Prostate gland (tissue), 2 donors: ENCODE data around the gene METAP1. TPM values are rescaled to one million over a fixed set of nuclear protein-coding genes. Genes with fewer than 3 reads are reported as not detected.
A peak's percentile ranks its signal among the peaks of the same experiment; 100 is the strongest.

ENCODE experiments used
- DNase-seq: peaks from one replicate; pipeline ENCODE4 v3.0.0-alpha.2; 2019; ENCODE audit warnings: low spot score
- H3K27ac ChIP-seq, 2 donors: fragments of 200-600 bp; sonication (generic); 2 replicates each; pipeline ENCODE4 v1.5.1; 2017 to 2019
- H3K27me3 ChIP-seq: fragments of 200-600 bp; sonication (generic); replicated peaks from 2 replicates; pipeline ENCODE4 v1.5.1; 2019; ENCODE audit not compliant: insufficient read depth
- H3K36me3 ChIP-seq, 2 donors: fragments of 200-600 bp; sonication (generic); 1 replicate in 1 of 2; 2 replicates in 1 of 2; pipeline versions ENCODE4 v1.5.1 to v1.8.1; 2017 to 2019
- H3K4me1 ChIP-seq: fragments of 200-600 bp; sonication (generic); replicated peaks from 2 replicates; pipeline ENCODE4 v1.5.1; 2019
- H3K4me3 ChIP-seq, 2 donors: fragments of 200-600 bp; sonication (generic); 2 replicates each; pipeline ENCODE4 v1.5.1; 2017 to 2019
- H3K9me3 ChIP-seq: fragments of 200-600 bp; sonication (generic); 2 replicates; pipeline ENCODE4 v1.5.1; 2017
- POLR2A ChIP-seq: fragments of 450-650 bp; IDR thresholded peaks from one replicate; pipeline ENCODE4 v1.6.1; 2016; ENCODE audit warnings: antibody characterized with exemption, mild to moderate bottlenecking
- POLR2AphosphoS5 ChIP-seq: sonication (generic); formaldehyde crosslinking; IDR thresholded peaks from one replicate; pipeline ENCODE4 v1.6.1; 2017; ENCODE audit warnings: antibody characterized with exemption
- WGBS: methylation state at CpG from one replicate; pipeline ENCODE4 v1.1.5; 2018; 5-methylcytosine and 5-hydroxymethylcytosine counted together
- intact Hi-C: fragments of 100-400 bp; cut with DNase I; formaldehyde crosslinking; loops from one replicate; pipeline ENCODE4 v1.14.2; 2022
- total RNA-seq, 2 donors: library from RNA; depleted of rRNA; stranded (reverse); fragments of >200 nt; gene quantifications; one replicate each; pipeline ENCODE4 v1.1.0, GENCODE V29; 2016
- TF ChIP-seq, protein P1 (sequence below), 4 experiments: fragments of 200-600 bp in 2 of 4; fragments of 450-650 bp in 2 of 4; sonication (generic) in 2 of 4; IDR thresholded peaks; 1 replicate in 3 of 4; 2 replicates in 1 of 4; pipeline ENCODE4 v1.5.1; 2016 to 2019; ENCODE audit warnings: antibody characterized with exemption in 4 of 4, mild to moderate bottlenecking in 2 of 4, moderate library complexity in 2 of 4

METAP1 gene
- total RNA-seq = 10 to 100 TPM; 55.3 to 70.1 TPM

DNA sequence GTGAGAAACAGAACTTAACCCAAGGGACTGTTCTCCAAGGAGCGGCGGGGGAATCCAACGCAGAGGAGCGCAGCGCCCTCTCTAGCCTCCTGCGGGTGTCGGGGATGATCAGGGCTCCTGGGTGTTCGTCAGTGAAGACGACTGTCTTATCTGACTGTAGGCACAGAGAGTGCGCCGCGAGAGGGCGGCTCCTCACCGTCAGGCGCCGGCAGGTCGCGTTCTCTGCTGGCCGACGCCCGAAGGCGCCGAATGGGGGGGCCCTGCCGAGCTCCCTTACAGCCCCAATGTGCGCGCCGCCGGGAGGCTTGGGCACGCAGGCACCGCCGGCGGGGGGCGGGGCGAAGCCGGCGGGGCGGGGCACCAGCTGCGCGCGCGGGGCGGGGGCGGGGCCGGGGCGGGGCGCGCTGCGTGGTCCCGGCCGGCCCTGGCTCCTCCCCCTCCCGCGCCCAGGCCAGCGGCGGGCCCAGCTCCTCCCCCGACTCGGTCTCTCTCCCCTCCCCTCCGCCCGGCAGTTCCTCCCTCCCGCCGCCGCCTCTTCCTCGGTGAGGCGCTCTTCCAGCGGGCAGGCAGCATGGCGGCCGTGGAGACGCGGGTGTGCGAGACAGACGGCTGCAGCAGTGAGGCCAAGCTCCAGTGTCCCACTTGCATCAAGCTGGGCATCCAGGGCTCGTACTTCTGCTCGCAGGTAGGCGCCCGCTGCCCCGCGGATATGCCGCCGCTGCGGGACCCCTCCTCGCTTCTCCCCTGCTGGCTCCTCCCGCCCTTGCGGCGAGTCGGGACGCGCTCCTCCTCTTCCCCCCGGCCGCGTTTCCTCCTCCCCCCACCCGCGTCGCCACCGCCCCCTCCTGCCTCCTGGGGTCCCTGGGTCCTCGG lies at the start of gene METAP1:
Gene METAP1 (plus strand): TSS at position 539 of the 873 bp plus-strand sequence. CDS start 33 bp downstream, at position 572.
- H3K27me3 ChIP-seq = no peaks in the 10 kb centered on the region
- peak within 1 kb of the TSS; percentile 90 to 94 for H3K4me3 ChIP-seq
- intact Hi-C loops = loop anchor here (2.0 to 10.0 kb wide), 4 partner anchors 61 to 469 kb away; partner anchors contain the start of gene EIF4E
- H3K4me1 ChIP-seq = no peaks in the 10 kb centered on the region
- H3K36me3 ChIP-seq = no peaks in the 10 kb centered on the region
- DNase-seq = peak; percentile 98
- peak within 1 kb of the TSS; percentile 91 to 93 for H3K27ac ChIP-seq
- TF ChIP-seq POLR2AphosphoS5 (peak; percentile 73), POLR2A (peak; percentile 82)
- TF ChIP-seq, protein P1, sequence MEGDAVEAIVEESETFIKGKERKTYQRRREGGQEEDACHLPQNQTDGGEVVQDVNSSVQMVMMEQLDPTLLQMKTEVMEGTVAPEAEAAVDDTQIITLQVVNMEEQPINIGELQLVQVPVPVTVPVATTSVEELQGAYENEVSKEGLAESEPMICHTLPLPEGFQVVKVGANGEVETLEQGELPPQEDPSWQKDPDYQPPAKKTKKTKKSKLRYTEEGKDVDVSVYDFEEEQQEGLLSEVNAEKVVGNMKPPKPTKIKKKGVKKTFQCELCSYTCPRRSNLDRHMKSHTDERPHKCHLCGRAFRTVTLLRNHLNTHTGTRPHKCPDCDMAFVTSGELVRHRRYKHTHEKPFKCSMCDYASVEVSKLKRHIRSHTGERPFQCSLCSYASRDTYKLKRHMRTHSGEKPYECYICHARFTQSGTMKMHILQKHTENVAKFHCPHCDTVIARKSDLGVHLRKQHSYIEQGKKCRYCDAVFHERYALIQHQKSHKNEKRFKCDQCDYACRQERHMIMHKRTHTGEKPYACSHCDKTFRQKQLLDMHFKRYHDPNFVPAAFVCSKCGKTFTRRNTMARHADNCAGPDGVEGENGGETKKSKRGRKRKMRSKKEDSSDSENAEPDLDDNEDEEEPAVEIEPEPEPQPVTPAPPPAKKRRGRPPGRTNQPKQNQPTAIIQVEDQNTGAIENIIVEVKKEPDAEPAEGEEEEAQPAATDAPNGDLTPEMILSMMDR (IDR thresholded peaks at IDR 0.05) = peak; percentile 36 to 96 (median 90)
- H3K9me3 ChIP-seq = no peaks in the 10 kb centered on the region
- under 1% methylated on average over 59 of the region's 94 CpGs for WGBS

DNA sequence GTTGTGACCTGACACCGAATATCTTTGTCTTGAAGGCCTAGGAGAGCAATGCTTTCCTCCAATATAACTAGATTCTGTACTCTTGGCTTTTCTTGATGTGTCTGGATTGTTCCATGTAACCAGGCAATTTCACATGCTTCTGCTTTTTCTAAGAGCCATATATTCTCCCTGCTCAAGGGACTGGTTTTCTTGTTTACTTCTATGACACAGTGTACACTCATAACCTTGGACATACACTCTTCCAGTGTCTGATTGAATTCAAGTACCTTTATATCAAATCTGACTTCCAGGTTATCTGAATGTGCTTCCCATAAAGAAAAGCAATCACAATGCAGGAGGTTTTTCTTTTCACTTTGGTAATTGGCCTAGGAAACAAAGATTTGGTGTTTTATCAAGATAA lies 49.2 kb upstream of the METAP1 start:
- Histone ChIP-seq H3K36me3 (no peaks in the 10 kb centered on the region), H3K27ac (no peak overlapping the region), H3K4me1 (no peaks in the 10 kb centered on the region), H3K9me3 (no peaks in the 10 kb centered on the region), H3K4me3 (no peak overlapping the region), H3K27me3 (no peaks in the 10 kb centered on the region)
- no peak for TF ChIP-seq POLR2AphosphoS5
- TF ChIP-seq, protein P1 (IDR thresholded peaks at IDR 0.05) = no peak
- TF ChIP-seq POLR2A = no peak
- DNase-seq = no peak
- 77% methylated on average over 1 of the region's 1 CpG for WGBS
- intact Hi-C loops = no loop called here

DNA sequence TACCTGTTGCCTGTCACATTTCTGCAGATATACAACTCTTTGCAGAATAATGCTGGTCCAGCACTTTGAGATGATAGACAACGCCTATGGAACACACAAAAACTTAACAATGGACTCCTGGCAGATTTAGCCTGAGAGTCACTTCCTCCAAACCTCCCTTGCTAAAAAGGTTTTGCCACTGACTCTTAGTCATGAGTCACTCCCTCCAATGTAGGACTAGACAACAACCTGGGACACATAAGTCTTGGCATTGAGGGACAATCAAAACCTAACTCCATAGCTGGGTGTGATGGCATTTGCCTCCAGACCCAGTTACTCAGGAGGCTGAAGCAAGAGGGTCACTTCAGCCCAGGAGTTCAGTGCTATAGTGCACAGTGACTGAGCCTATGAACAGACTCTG lies 44.6 kb upstream of the METAP1 start:
- no peaks in the 10 kb centered on the region for H3K36me3 ChIP-seq
- 92% methylated on average over 1 of the region's 1 CpG for WGBS
- no peaks in the 10 kb centered on the region for H3K9me3 ChIP-seq
- H3K27me3 ChIP-seq = no peaks in the 10 kb centered on the region
- no peak overlapping the region for H3K4me3 ChIP-seq
- intact Hi-C loops = no loop called here
- no peak for TF ChIP-seq POLR2A
- TF ChIP-seq POLR2AphosphoS5 = no peak
- TF ChIP-seq, protein P1 (IDR thresholded peaks at IDR 0.05) = no peak
- DNase-seq = no peak
- H3K27ac ChIP-seq = no peak overlapping the region
- H3K4me1 ChIP-seq = no peaks in the 10 kb centered on the region

DNA sequence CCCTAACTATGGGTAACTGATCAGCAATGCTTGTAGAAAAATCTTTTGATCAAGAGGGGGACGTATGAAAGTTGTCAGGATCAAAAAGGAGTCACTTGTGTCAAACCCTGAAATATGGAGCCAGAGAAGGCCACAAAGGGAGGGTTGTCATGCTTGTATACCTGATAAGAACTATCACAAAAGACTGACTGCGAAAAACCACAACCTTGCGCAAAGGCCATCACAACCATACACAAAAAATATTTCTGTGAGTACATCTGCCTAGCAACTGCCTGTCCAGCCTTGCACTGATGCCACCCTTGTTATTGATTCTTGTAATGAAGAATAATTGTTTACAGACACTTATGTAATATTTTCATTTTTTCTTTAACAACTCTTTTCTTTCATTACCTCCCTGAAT lies 43.8 kb upstream of the METAP1 start:
- Histone ChIP-seq H3K4me3 (no peak overlapping the region), H3K27me3 (no peaks in the 10 kb centered on the region), H3K36me3 (no peaks in the 10 kb centered on the region), H3K9me3 (no peaks in the 10 kb centered on the region), H3K27ac (no peak overlapping the region), H3K4me1 (no peaks in the 10 kb centered on the region)
- TF ChIP-seq, protein P1 (IDR thresholded peaks at IDR 0.05) = no peak
- no peak for TF ChIP-seq POLR2AphosphoS5
- no peak for TF ChIP-seq POLR2A
- intact Hi-C loops = no loop called here
- no peak for DNase-seq
- WGBS = 87% methylated on average over 3 of the region's 3 CpGs

GRCh38 chr4:98955229-98955628 lies 40.3 kb upstream of the METAP1 start:
- Histone ChIP-seq H3K4me3 (no peak overlapping the region), H3K27ac (no peak overlapping the region), H3K9me3 (no peaks in the 10 kb centered on the region), H3K4me1 (no peaks in the 10 kb centered on the region), H3K27me3 (no peaks in the 10 kb centered on the region), H3K36me3 (no peaks in the 10 kb centered on the region)
- intact Hi-C loops = no loop called here
- DNase-seq = no peak
- TF ChIP-seq, protein P1 (IDR thresholded peaks at IDR 0.05) = no peak
- no peak for TF ChIP-seq POLR2A
- TF ChIP-seq POLR2AphosphoS5 = no peak
- 77% methylated on average over 6 of the region's 6 CpGs for WGBS
